Liver (tissue), 3 donors: Measurements from ENCODE around the gene FGF16.
"Not testable (repeated sequence)": the region's sequence is repeated elsewhere in the genome, so short reads cannot be mapped to it uniquely, and the experiment has no call there.

ENCODE experiments used
- ATF3 ChIP-seq: IDR thresholded peaks from 2 replicates; pipeline ENCODE4 v1.6.1; 2016; ENCODE audit warnings: antibody characterized with exemption
- CTCF ChIP-seq: fragments of 150-350 bp; IDR thresholded peaks from 2 replicates; pipeline ENCODE4 v1.5.1; 2017; ENCODE audit warnings: improper control_type of control experiment, low read depth, low read length; ENCODE audit not compliant: missing input control
- FOXA1 ChIP-seq: IDR thresholded peaks from 2 replicates; pipeline ENCODE4 v1.6.1; 2016; ENCODE audit warnings: antibody characterized with exemption
- HNF4G ChIP-seq: IDR thresholded peaks from 2 replicates; pipeline ENCODE4 v1.6.1; 2016; ENCODE audit warnings: antibody characterized with exemption
- MAX ChIP-seq: IDR thresholded peaks from 2 replicates; pipeline ENCODE4 v1.6.1; 2016; ENCODE audit warnings: antibody characterized with exemption
- RAD21 ChIP-seq, 2 donors: IDR thresholded peaks; 2 replicates each; pipeline ENCODE4 v1.6.1; 2016; ENCODE audit warnings: antibody characterized with exemption in 2 of 2, mild to moderate bottlenecking in 2 of 2
- RXRA ChIP-seq, 2 donors: IDR thresholded peaks; 2 replicates each; pipeline ENCODE4 v1.6.1; 2017 to 2018; ENCODE audit warnings: antibody characterized with exemption in 2 of 2, mild to moderate bottlenecking in 1 of 2
- YY1 ChIP-seq: IDR thresholded peaks from 2 replicates; pipeline ENCODE4 v1.6.1; 2016; ENCODE audit warnings: antibody characterized with exemption, mild to moderate bottlenecking
- donor health status: healthy.
- donor health status: healthy.

GRCh38 chrX:77407821-77408220 is 39.4 kb upstream of the FGF16 start:
- TF ChIP-seq HNF4G; CTCF; RAD21 (IDR thresholded peaks at IDR 0.05); YY1; MAX; RXRA (IDR thresholded peaks at IDR 0.05); ATF3; FOXA1: not testable (repeated sequence)
